ENCODE measurements around the gene GGA2. TPM values are rescaled to one million over a fixed set of nuclear protein-coding genes. Genes with fewer than 3 reads are reported as not detected.

GGA2 gene
- polyA plus RNA-seq, 1 donor, result 165 TPM

DNA sequence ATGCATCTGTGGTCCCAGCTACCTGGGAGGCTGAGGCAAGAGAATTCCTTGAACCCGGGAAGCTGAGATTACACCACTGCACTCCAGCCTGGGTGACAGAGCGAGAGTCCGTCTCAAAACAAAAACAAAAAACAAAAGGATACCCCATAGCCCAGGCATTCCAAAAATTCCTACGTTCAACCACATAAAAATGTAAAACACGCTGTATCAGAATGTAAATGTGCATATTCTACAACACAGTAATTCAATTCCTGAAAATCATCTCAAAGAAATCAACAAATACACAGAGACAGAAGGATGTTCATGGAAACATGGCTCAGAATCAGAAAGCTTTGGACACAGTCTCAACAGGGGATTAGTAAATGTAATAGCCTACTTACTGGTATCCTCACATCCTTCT, 90.3 kb downstream of the GGA2 start:
- no peak for DNase-seq

DNA sequence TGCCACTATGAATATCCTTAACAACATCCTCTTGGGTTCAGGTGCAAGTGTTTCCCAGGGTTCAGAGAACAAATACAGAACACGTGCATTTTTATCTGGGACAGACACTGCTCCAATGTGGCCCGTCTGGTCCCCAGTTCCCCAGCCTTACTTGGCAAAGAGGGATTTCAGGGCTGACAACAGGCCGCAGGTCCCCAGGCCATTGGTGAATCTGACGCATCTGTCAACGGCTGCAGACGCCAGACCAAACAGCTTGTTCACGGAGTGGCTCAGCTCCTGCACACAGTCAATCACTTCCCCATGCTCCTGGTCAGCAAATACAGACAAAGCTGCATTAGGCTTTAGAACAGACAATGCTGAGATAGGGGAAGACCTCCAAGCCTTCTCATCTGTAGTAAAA, 93.5 kb downstream of the GGA2 start:
- DNase-seq, result no peak

DNA sequence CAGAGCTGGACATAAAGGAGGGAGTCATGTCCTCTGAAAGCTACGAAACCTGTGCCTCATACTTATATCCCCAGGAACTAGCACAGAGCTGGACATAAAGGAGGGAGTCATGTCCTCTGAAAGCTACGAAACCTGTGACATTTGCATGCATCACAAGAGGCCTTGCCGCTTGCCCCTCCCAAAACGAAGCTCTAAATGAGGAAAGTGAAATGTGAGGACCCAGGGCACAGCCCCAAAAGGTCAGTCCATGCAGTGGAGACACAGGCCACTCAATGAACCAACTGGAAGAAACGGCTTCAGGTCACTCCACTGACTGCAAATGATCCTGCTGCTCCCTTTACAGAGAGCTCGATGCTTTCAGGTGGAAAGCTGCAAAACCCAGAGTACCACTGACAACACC, 95.6 kb downstream of the GGA2 start:
- no peak for DNase-seq

Other genes with a start within 250 kb of the GGA2 start
- 14.1 TPM for gene SCNN1B, start 208.2 kb downstream of the GGA2 start, polyA plus RNA-seq (ENCODE audit: insufficient read length)
- 39.4 TPM for gene COG7, start 57.3 kb downstream of the GGA2 start, polyA plus RNA-seq (ENCODE audit: insufficient read length)
- 30.7 TPM for gene EARS2, start 46.9 kb upstream of the GGA2 start, polyA plus RNA-seq (ENCODE audit: insufficient read length)
- 82.7 TPM for gene UBFD1, start 47.2 kb upstream of the GGA2 start, polyA plus RNA-seq (ENCODE audit: insufficient read length)
- gene NDUFAB1, start 85.8 kb upstream of the GGA2 start, polyA plus RNA-seq (ENCODE audit: insufficient read length), result 87.2 TPM
- 24.6 TPM for gene PALB2, start 130.8 kb upstream of the GGA2 start, polyA plus RNA-seq (ENCODE audit: insufficient read length)
- 78.7 TPM for gene DCTN5, start 131.0 kb upstream of the GGA2 start, polyA plus RNA-seq (ENCODE audit: insufficient read length)
- 38.8 TPM for gene PLK1, start 168.4 kb upstream of the GGA2 start, polyA plus RNA-seq (ENCODE audit: insufficient read length)
- gene ERN2, start 202.7 kb upstream of the GGA2 start, polyA plus RNA-seq (ENCODE audit: insufficient read length), result 0.47 TPM
- gene CHP2, start 244.5 kb upstream of the GGA2 start, polyA plus RNA-seq (ENCODE audit: insufficient read length), result 1.0 TPM